PC-3 (cell line): ENCODE results near the gene PDZRN3. TPM values are rescaled to one million over a fixed set of nuclear protein-coding genes. Genes with fewer than 3 reads are reported as not detected.

Experiments used
- ATAC-seq: fragments of 200-7000 bp; cut with Tn5 transposase; 2 replicates; pipeline ENCODE4 v1.9.1; 2020; ENCODE audit warnings: mild to moderate bottlenecking, moderate library complexity
- BruUV-seq: library from RNA; stranded (reverse); fragments of 400-500 nt; replicated peaks from 2 replicates; lab custom pipeline; 2021; lab: Mats Ljungman, UMichigan
- CTCF ChIA-PET: fragments of 300-600 bp; sonication (Branson Sonifier 250); formaldehyde crosslinking; loops from one replicate; lab custom pipeline; 2022; ENCODE audit warnings: antibody characterized with exemption; lab: Charles Lee
- POLR2A ChIA-PET: fragments of 300-600 bp; sonication (Branson Sonifier 250); formaldehyde crosslinking; loops from one replicate; lab custom pipeline; 2022; ENCODE audit warnings: antibody characterized with exemption; ENCODE audit not compliant: unreplicated experiment; lab: Charles Lee
- DNase-seq: peaks from one replicate; pipeline ENCODE4 v3.0.0-alpha.2; 2015
- H2AFZ ChIP-seq: fragments of 300-600 bp; sonication (generic); 2 replicates; pipeline ENCODE4 v1.6.0; 2016; ENCODE audit warnings: antibody characterized with exemption, low read length
- H3F3A ChIP-seq: fragments of 300-600 bp; sonication (generic); one replicate; pipeline ENCODE4 v1.6.0; 2017; ENCODE audit warnings: antibody characterized with exemption, low read length, control low read depth, mild to moderate bottlenecking; ENCODE audit not compliant: unreplicated experiment
- H3K27ac ChIP-seq: fragments of 300-600 bp; sonication (generic); 2 replicates; pipeline ENCODE4 v1.5.1; 2016; ENCODE audit warnings: mild to moderate bottlenecking, low read length
- H3K27me3 ChIP-seq: fragments of 300-600 bp; sonication (generic); 2 replicates; pipeline ENCODE4 v1.6.1; 2016; ENCODE audit warnings: low read length, mixed read lengths
- H3K36me3 ChIP-seq: fragments of 300-600 bp; sonication (generic); 2 replicates; pipeline ENCODE4 v1.6.1; 2016; ENCODE audit warnings: low read depth, mixed run types, low read length, mixed read lengths
- H3K4me1 ChIP-seq: fragments of 300-600 bp; sonication (generic); 2 replicates; pipeline ENCODE4 v1.5.1; 2016; ENCODE audit warnings: low read length; ENCODE audit not compliant: insufficient read depth
- H3K4me2 ChIP-seq: fragments of 300-600 bp; sonication (generic); 2 replicates; pipeline ENCODE4 v1.6.0; 2016; ENCODE audit warnings: low read length
- H3K4me3 ChIP-seq: fragments of 300-600 bp; sonication (generic); 2 replicates; pipeline ENCODE4 v1.5.1; 2016; ENCODE audit warnings: mild to moderate bottlenecking, low read length, mixed read lengths
- H3K79me2 ChIP-seq: fragments of 300-600 bp; sonication (generic); 2 replicates; pipeline ENCODE4 v1.6.1; 2017; ENCODE audit warnings: low read length, mixed read lengths
- H3K9ac ChIP-seq: fragments of 300-600 bp; sonication (generic); 2 replicates; pipeline ENCODE4 v1.6.0; 2016; ENCODE audit warnings: mild to moderate bottlenecking, low read length
- H3K9me2 ChIP-seq: fragments of 300-600 bp; sonication (generic); replicated peaks from 2 replicates; pipeline ENCODE4 v1.6.1; 2016; ENCODE audit warnings: mixed run types, low read length, mixed read lengths
- H3K9me3 ChIP-seq: fragments of 300-600 bp; sonication (generic); 2 replicates; pipeline ENCODE4 v1.6.1; 2016; ENCODE audit warnings: low read length, mixed read lengths
- H4K20me1 ChIP-seq: fragments of 300-600 bp; sonication (generic); 2 replicates; pipeline ENCODE4 v1.6.1; 2016; ENCODE audit warnings: low read length, mixed read lengths
- EZH2 ChIP-seq: fragments of 300-600 bp; sonication (generic); IDR thresholded peaks from one replicate; pipeline ENCODE4 v1.6.1; 2017; ENCODE audit warnings: antibody characterized with exemption, mild to moderate bottlenecking, low read length; ENCODE audit not compliant: unreplicated experiment
- EZH2phosphoT487 ChIP-seq: fragments of 300-600 bp; sonication (generic); IDR thresholded peaks from 2 replicates; pipeline ENCODE4 v1.6.1; 2018; ENCODE audit warnings: mild to moderate bottlenecking, antibody characterized with exemption, low read length, borderline replicate concordance
- intact Hi-C: fragments of 100-400 bp; cut with micrococcal nuclease; formaldehyde crosslinking; loops from 2 replicates; pipeline ENCODE4 v1.9.0; 2023
- total RNA-seq: library from RNA; depleted of rRNA; stranded (reverse); fragments of >200 nt; gene quantifications from 2 replicates; pipeline ENCODE4 v1.2.3, GENCODE V29; 2014
- TF ChIP-seq, protein P1 (sequence below): fragments of 300-600 bp; sonication (generic); conservative IDR thresholded peaks from 2 replicates; pipeline ENCODE4 v1.5.1; 2017; ENCODE audit warnings: antibody characterized with exemption, low read depth, mild to moderate bottlenecking, low read length

The PDZRN3 gene
- total RNA-seq, 1 experiment from 2014 or later, result not detected

DNA sequence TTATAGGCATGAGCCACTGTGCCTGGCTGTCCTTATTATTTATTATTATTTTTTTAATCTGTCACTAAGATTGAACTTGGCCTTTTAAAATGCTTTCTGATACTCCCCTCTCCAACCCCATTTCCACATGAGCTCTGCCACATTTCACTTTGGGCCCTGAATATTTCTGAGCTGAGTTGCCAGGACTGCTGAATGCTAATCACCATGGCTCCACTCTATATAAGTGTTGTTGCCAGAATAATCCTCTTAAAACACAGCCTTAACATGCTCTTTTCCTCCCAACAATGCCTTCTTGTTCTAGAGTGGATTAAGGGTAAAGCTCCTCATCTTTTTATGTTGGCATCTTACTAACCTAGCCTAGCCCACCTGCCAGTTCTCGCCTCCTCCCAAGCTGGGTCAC lies 124.4 kb downstream of the PDZRN3 start:
- H3K9me3 ChIP-seq, result no peaks in the 10 kb centered on the region
- no peak overlapping the region for H3K4me3 ChIP-seq
- peaks cover 23% of the 10 kb centered on the region for H3K27me3 ChIP-seq
- no peaks in the 10 kb centered on the region for H3F3A ChIP-seq
- no peaks in the 10 kb centered on the region for H3K9me2 ChIP-seq
- H4K20me1 ChIP-seq, result no peaks in the 10 kb centered on the region
- TF ChIP-seq EZH2, result no peak
- TF ChIP-seq, protein P1, sequence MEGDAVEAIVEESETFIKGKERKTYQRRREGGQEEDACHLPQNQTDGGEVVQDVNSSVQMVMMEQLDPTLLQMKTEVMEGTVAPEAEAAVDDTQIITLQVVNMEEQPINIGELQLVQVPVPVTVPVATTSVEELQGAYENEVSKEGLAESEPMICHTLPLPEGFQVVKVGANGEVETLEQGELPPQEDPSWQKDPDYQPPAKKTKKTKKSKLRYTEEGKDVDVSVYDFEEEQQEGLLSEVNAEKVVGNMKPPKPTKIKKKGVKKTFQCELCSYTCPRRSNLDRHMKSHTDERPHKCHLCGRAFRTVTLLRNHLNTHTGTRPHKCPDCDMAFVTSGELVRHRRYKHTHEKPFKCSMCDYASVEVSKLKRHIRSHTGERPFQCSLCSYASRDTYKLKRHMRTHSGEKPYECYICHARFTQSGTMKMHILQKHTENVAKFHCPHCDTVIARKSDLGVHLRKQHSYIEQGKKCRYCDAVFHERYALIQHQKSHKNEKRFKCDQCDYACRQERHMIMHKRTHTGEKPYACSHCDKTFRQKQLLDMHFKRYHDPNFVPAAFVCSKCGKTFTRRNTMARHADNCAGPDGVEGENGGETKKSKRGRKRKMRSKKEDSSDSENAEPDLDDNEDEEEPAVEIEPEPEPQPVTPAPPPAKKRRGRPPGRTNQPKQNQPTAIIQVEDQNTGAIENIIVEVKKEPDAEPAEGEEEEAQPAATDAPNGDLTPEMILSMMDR, result no peak
- TF ChIP-seq EZH2phosphoT487, result no peak
- ChIA-PET CTCF (no interaction called here), POLR2A (no interaction called here)
- no peak overlapping the region for H3K4me2 ChIP-seq
- no peak for DNase-seq
- no peak overlapping the region for H3K9ac ChIP-seq
- intact Hi-C loops, result loop anchor here (5.0 kb wide), 1 partner anchor 43 kb away; no protein-coding TSS in a partner anchor
- no TSS peak for BruUV-seq
- no peak overlapping the region for H3K27ac ChIP-seq
- H3K79me2 ChIP-seq, result no peaks in the 10 kb centered on the region
- no peaks in the 10 kb centered on the region for H3K4me1 ChIP-seq
- H3K36me3 ChIP-seq, result no peaks in the 10 kb centered on the region
- ATAC-seq, result no peak
- H2AFZ ChIP-seq, result no peak overlapping the region

DNA sequence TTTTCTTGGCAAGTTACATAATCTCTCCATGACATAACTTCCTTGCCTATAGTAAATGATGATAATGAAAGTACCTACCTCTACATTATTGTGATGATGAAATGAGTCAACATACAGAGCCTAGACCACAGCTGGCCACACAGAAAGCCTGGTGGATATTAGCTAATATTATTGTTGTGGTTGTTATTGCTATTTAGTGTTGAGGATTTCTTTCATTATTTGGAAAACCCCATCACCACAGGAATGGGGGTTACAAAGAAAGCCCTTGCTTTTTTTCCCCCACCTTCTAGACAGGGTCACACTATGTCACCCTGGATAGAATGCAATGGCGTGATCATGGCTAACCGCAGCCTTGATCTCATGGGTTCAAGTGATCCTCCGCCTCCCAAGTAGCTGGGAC lies 125.0 kb downstream of the PDZRN3 start:
- Histone ChIP-seq H3F3A (no peaks in the 10 kb centered on the region), H2AFZ (no peak overlapping the region), H3K79me2 (no peaks in the 10 kb centered on the region), H3K4me2 (no peak overlapping the region), H3K9me2 (no peaks in the 10 kb centered on the region), H3K27ac (no peak overlapping the region), H3K36me3 (no peaks in the 10 kb centered on the region), H4K20me1 (no peaks in the 10 kb centered on the region), H3K9ac (no peak overlapping the region), H3K27me3 (peaks cover 23% of the 10 kb centered on the region), H3K9me3 (no peaks in the 10 kb centered on the region), H3K4me1 (no peaks in the 10 kb centered on the region), H3K4me3 (no peak overlapping the region)
- DNase-seq (no peak), ATAC-seq (no peak)
- CTCF ChIA-PET, result no interaction called here
- TF ChIP-seq EZH2 (no peak), EZH2phosphoT487 (no peak)
- TF ChIP-seq, protein P1, result no peak
- POLR2A ChIA-PET, result no interaction called here
- intact Hi-C loops, result loop anchor here (5.0 kb wide), 1 partner anchor 42 kb away; no protein-coding TSS in a partner anchor
- no TSS peak for BruUV-seq

DNA sequence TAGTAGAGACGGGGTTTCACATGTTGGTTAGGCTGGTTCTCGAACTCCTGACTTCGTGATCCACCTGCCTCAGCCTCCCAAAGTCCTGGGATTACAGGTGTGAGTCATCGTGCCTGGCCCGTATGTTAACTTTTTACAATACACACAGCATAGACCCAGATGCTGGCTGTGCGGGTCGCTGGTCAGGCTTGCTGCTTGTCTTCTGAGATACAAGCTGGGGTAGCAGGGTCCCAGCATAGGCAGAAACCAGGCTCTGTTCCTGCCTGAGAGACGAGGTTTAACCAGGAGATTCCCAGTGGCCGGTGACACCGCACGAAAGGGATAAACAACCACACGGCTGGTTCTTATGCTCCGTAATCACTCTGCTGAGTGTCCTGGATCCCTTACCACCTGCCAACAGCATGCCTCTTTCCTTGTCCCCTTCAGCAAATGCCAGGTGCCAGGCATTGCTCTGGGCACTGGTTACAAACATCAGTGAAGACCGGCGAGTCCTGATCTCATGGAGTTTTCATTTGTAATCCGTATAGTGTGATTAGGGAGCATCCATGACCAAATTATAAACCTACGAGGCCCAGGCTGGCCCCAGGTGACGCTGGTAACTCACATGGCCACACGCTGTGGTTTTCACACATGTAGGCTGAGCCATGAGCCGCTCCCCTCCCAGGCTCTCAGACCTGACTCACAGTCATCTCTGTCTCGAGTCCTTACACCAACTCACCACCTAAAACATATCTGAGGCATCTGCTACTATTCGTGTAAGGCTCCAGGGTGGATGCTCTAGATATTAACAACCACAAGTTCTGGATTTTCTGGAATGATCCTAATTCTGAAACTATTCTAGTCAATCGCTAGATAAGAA lies 125.7 kb downstream of the PDZRN3 start:
- H3F3A ChIP-seq, result no peaks in the 10 kb centered on the region
- H3K79me2 ChIP-seq, result no peaks in the 10 kb centered on the region
- intact Hi-C loops, result no loop called here
- no peak overlapping the region for H3K9ac ChIP-seq
- H3K9me3 ChIP-seq, result no peaks in the 10 kb centered on the region
- H3K9me2 ChIP-seq, result no peaks in the 10 kb centered on the region
- no peak overlapping the region for H2AFZ ChIP-seq
- H3K27me3 ChIP-seq, result peaks cover 19% of the 10 kb centered on the region
- H3K27ac ChIP-seq, result no peak overlapping the region
- BruUV-seq, result no TSS peak
- H3K4me2 ChIP-seq, result no peak overlapping the region
- H3K4me1 ChIP-seq, result no peaks in the 10 kb centered on the region
- no peaks in the 10 kb centered on the region for H4K20me1 ChIP-seq
- H3K36me3 ChIP-seq, result no peaks in the 10 kb centered on the region
- H3K4me3 ChIP-seq, result no peak overlapping the region
- TF ChIP-seq EZH2 (no peak), EZH2phosphoT487 (no peak)
- TF ChIP-seq, protein P1, result no peak
- ChIA-PET POLR2A (no interaction called here), CTCF (no interaction called here)
- DNase-seq (no peak), ATAC-seq (no peak)
